22Rv1 (cell line): ENCODE results near the gene RGS3.

Experiments
- CTCF ChIP-seq: fragments of 450-650 bp; IDR thresholded peaks from 2 replicates; pipeline ENCODE4 v1.5.1; 2017; ENCODE audit warnings: mild to moderate bottlenecking
- ZFX ChIP-seq: fragments of 450-650 bp; IDR thresholded peaks from 2 replicates; pipeline ENCODE4 v1.6.1; 2017; ENCODE audit warnings: antibody characterized with exemption, borderline replicate concordance

GRCh38 chr9:113625486-113625885 is 162.0 kb downstream of the RGS3 start:
- no peak for TF ChIP-seq CTCF
- TF ChIP-seq ZFX, result no peak
